ENCODE results near the gene KRTAP5-6.

KRTAP5-6 gene

DNA sequence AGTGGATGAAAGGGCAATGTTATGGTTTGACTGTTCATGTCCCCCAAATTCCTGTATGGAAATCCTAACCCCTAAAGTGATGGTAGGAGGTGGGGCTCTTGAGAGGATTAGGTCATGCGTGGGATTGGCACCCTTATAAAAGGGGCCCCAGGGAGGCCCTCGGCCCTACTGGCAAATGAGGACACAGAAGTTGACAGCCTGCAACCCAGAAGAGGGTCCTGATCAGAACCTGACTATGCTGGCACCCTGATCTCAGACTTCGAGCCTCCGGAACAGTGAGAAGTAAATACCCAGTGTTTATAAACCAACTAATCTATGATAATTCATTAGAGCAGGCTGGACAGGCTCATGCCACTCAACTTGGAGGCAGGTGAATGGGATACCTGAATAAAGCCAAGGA lies 44.7 kb downstream of the KRTAP5-6 start:
- DNase-seq (ENCODE audit: insufficient read length, low spot score) (no peak), FAIRE-seq (no peak)
- TF ChIP-seq, protein P1, sequence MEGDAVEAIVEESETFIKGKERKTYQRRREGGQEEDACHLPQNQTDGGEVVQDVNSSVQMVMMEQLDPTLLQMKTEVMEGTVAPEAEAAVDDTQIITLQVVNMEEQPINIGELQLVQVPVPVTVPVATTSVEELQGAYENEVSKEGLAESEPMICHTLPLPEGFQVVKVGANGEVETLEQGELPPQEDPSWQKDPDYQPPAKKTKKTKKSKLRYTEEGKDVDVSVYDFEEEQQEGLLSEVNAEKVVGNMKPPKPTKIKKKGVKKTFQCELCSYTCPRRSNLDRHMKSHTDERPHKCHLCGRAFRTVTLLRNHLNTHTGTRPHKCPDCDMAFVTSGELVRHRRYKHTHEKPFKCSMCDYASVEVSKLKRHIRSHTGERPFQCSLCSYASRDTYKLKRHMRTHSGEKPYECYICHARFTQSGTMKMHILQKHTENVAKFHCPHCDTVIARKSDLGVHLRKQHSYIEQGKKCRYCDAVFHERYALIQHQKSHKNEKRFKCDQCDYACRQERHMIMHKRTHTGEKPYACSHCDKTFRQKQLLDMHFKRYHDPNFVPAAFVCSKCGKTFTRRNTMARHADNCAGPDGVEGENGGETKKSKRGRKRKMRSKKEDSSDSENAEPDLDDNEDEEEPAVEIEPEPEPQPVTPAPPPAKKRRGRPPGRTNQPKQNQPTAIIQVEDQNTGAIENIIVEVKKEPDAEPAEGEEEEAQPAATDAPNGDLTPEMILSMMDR (IDR thresholded peaks at IDR 0.05; ENCODE audit: insufficient read depth, missing control alignments), result no peak

DNA sequence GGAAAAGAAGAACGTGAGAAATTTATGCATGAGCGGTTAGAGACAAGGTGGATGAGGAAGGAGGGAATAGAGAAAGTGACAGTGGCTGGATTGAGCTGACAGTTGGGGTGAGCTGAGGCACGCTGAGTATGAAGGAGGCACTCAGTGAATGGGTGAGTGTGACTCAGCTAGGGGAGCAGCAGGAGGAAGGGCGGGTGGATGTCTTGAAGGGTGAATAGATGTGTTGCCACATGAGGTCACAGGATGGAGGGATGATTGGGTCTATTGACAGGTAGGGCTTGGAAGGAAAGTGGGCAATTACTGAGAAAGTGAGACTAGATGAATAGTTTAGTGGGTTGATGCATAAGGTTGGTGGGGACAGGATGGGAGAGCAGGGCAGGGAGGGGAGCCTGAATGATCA lies 45.4 kb downstream of the KRTAP5-6 start:
- FAIRE-seq (no peak), DNase-seq (ENCODE audit: insufficient read length, low spot score) (no peak)
- TF ChIP-seq, protein P1 (IDR thresholded peaks at IDR 0.05; ENCODE audit: insufficient read depth, missing control alignments), result no peak

DNA sequence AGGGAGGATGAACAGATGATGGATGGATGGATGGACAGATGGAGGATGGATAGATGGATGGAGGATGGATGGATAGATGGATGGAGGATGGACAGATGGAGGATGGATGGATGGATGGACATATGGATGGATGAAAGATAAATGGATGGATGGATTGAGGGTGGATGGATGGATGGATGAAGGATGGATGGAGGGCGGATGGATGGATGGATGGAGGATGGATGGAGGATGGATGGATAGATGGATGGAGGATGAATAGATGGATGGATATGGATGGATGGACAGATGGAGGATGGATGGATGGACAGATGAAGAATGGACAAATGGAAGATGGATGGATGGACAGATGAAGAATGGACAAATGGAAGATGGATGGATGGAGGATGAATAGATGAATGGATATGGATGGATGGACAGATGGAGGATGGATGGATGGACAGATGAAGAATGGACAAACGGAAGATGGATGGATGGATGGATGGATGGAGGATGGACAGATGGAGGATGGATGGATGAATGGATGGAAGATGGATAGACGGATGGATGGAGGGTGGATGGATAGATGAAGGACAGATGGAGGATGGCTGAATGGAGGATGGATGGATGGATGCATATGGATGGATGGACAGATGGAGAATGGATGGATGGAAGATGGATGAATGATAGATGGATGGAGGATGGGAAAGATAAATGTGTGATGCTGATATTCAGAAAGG lies 46.0 kb downstream of the KRTAP5-6 start:
- TF ChIP-seq, protein P1 (IDR thresholded peaks at IDR 0.05; ENCODE audit: insufficient read depth, missing control alignments), result no peak
- no peak for FAIRE-seq

DNA sequence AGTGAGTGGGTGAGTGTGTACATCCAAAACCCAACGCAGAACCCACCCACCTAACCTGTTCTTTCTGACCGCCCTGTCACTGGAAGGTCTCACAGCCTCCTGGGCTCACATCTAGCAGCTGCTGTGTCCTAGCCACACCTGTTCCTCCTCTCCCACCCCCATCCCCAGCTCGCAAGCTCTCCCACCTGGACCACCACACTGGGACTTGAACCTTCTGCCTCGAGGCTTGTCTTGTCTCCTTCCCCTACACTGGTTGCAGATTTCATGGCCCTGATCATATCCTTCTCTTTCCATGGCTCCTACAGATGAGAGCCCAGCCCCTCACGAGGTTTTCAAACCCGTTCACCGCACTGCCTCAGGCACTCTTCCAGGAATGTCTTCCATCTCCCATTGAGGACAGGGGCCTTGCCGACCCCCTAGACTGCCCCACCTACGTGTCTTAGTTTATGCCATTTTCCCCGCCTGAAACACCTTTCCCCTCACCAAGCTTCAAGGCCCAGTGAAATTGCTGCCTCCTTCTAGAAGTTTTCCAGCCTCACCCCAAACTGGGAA lies 46.7 kb downstream of the KRTAP5-6 start:
- no peak for DNase-seq (ENCODE audit: insufficient read length, low spot score)
- TF ChIP-seq, protein P1 (IDR thresholded peaks at IDR 0.05; ENCODE audit: insufficient read depth, missing control alignments), result no peak

More for the DNA sequence above, 46.0 kb downstream of the KRTAP5-6 start:
- no peak for DNase-seq (ENCODE audit: insufficient read length, low spot score)

DNA sequence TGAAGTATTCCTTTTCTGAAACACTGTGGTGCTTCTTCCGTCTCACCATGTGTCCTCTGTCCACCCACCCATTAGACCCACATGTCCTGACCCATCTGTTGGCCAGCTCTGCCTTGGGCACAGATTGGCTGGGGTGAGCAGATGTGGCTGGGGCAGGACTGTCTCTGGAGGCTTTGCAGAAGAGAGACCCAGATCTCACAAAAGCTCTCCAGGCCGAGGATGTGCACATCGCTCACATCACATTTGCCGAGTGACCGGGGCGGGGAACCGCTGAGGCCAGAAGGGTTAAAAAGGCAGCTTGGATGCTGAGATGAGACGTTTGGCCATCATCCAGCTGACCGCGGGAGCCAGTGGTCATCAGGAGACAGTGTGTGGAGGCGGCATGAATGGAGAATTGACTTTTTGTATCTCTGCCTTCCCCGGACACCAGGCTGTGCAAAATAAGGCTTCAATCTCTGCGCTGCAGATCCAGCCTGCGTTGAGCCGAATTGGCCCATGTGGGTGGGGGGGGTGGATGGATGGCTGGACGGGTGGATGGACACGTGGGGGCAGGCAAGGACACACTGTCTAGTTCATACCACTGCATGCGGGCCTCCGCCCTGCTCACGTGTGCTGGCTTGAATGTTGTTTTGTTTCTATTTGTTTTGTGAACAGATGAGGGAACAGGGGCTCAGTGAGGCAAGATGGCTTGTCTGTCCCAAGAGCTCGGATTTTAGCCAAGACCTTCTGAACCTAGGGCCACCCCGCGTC lies 47.3 kb downstream of the KRTAP5-6 start:
- DNase-seq (ENCODE audit: insufficient read length, low spot score) (no peak), FAIRE-seq (no peak)
- TF ChIP-seq, protein P1 (IDR thresholded peaks at IDR 0.05; ENCODE audit: insufficient read depth, missing control alignments), result no peak

More for the DNA sequence above, 46.7 kb downstream of the KRTAP5-6 start:
- no peak for FAIRE-seq

DNA sequence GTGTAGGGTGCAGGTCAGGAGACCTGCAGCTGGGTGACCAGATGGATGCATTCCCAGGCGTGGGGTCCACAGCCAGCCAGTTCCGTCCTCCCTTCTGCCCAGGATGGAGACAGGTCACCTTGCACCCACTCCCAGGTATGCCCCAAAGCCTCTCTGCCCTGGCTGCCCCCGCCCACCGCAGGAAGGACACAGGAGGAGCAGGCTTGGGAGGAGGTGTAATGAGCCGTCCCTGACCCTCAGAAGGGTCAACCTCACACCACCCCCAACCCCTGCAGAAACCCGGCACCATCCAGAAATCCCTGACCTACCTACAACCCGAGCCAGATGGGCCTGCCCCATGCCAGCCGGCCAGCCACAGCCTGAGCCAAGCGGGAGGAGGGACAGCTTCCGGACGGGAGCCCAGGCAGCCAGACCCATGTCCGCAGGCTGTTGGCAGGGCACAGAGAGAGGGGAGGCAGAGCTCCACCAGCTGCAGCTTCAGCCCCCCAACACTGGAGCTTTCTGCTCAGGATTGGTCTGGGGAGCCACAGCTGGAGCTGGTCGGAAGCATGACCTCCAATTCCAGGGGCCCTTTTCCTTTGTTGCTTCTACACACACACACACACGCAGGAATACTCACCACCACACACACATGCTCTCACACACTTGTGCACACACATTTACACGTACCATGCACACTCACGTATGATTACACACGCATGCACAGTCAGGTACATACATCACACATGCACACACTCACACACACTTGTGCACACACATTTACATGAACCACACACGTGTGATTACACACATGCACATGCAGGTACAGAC lies 48.1 kb downstream of the KRTAP5-6 start:
- no peak for FAIRE-seq
- TF ChIP-seq, protein P1 (IDR thresholded peaks at IDR 0.05; ENCODE audit: insufficient read depth, missing control alignments), result no peak
- DNase-seq (ENCODE audit: insufficient read length, low spot score), result no peak

Data from D721Med (cell line).